ENCODE results near the gene ARFGEF2. TPM values are rescaled to one million over a fixed set of nuclear protein-coding genes. Genes with fewer than 3 reads are reported as not detected.
"Not testable (repeated sequence)": the region's sequence is repeated elsewhere in the genome, so short reads cannot be mapped to it uniquely, and the experiment has no call there.

Gene ARFGEF2
- total RNA-seq, 1 experiment from 2014 or later, result 30.7 TPM

DNA sequence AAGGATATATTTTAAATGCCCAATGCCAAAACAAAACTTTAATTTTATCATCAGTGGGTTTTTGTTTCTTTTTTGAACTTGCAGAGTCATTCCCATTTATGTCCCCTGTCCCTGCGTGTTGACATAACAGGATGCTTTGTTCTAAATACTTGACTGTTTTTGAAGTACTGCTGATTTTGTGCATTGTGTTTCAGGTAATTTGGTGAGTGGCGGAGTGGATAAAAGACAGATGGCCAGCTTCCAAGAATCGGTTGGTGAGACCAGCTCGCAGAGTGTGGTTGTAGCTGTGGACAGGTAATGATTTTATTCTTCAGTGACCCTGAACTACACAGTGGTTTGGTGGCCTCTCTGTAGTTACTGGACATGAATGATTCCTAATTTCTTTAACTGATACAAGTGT is 74.1 kb downstream of the ARFGEF2 start:
- DNase-seq (ENCODE audit: low spot score), result no peak

DNA sequence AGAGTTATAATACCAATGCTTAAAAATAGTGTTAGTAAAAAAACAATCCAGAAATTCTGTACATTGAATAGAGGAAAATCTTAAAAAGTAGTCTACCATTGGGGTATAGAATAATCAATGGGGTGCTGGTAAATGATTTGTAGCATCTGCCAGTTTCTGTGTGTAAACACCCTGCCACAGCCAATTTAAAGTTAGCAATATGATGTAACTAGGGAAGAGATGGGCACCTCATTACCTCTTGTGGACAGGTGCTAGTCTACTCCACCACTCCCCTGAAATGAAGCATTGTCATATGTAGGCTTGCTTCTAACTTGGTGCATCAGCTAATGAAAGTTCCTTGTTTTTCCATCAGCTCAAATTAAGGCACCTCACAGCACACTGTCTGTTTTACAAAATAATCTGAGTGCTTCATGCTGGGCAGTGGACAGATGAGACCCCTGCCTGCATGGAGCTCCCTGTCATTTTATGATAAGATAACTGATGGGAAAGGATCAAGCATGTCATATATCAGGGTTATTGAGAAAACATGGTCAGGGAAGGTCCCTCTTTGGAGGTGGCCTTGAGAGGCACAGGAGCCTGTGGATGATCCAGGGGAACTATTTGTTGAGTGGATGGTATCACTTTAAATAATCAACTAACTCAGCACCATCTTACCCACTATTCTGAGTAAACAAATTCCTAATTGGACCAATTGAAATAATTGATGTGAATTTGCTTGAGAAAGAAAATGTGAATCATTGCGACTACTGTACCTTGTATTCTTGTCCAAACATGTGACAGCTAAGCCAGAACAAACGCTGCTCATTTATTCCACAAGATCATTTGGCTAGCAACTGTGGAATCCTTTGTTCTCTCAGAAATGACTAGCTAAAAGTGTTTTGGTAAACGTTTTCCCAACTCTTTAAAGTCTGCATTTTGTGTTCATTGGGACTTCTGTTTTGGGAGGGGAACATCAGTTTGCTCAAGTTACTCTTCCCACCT is 78.7 kb downstream of the ARFGEF2 start:
- no peak for DNase-seq (ENCODE audit: low spot score)

DNA sequence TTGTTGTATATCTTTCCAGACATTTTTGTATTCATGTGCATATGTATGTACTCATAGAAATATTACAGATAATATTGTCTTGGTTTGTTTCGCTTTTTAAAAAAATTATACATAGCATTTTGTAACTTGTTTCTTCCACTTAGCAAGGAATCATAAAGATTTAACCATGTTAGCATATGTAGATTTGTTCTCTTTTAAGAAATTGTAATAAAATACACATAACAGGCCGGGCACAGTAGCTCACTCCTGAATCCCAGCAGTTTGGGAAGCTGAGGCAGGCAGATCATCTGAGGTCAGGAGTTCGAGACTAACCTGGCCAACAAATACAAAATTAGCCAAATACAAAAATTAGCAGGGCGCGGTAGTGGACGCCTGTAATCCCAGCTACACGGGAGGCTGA is 80.2 kb downstream of the ARFGEF2 start:
- no peak for DNase-seq (ENCODE audit: low spot score)

DNA sequence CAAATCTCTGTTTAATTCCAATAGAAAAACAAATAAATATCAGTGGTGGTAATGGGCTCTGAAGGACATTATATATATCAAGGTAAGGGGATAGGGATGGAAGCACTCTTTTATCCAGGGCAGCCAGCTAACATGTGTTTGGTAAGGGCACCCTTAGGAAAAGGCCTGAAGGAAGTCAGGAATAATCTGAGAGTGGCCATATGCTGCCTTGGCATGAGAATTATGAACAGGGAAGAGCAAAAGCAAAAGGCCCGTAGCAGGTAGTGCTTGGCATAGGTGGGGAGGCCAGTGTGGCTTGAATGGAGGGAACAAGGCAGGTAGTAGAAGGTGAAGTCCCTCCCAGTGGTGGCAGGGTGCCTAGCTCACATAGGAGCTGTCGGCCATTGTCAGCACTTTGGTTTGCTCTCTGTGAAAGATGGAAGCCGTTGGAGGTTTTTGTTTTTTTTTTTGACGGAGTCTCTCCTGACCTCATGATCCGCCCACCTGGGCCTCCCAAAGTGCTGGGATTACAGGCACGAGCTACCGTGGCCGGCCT is 85.0 kb downstream of the ARFGEF2 start:
- DNase-seq (ENCODE audit: low spot score), result no peak

DNA sequence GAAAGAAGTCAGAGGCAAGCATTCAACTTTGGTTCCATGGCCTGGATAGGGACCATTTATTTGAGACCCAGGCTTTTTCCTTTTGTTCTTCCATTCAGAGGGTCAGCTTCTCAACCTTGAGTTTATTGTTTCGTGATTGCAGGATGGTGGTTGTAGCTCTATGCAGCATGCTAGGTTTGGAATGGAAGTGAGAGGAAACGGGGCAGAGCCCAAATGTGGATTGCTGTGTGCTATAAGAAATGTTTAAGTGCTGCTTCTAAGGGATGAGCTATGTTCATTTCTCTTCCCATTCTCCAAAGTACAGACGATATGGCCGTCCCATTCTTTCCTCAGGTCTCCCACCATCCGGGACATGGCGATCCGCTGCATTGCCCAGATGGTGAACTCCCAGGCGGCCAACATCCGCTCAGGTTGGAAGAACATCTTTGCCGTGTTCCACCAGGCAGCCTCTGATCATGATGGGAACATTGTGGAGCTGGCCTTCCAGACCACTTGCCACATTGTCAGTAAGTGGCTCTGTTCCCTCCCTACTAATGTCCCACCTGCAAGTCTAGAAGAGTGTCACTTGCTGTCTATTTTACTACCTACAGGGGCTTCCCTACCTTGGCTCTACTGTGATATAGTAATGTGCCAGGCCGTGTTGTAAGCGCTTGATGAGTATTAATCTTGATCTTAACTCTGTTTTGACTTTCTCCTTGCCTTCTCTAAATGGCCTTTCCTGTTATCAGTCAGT is 88.6 kb downstream of the ARFGEF2 start:
- no peak for DNase-seq (ENCODE audit: low spot score)

DNA sequence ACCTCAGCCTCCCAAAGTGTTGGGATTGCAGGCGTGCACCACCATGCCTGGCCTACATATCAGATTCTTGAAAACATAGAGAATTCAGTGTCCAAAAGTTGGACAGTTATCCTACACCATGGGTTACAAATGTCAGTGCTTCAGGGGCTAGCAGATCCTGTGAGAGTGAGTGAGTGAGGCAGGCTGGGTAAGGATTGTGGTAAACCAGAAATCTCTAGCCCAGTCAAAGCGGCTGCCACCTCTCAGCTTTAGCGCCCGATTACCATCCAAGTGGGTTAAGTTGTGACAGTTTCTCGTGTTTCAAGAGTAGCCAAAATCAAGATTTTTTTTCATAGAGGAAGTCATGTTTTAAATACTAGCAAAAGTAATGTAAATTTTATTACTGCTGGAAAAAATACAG is 102.7 kb downstream of the ARFGEF2 start:
- no peak for DNase-seq (ENCODE audit: low spot score)

DNA sequence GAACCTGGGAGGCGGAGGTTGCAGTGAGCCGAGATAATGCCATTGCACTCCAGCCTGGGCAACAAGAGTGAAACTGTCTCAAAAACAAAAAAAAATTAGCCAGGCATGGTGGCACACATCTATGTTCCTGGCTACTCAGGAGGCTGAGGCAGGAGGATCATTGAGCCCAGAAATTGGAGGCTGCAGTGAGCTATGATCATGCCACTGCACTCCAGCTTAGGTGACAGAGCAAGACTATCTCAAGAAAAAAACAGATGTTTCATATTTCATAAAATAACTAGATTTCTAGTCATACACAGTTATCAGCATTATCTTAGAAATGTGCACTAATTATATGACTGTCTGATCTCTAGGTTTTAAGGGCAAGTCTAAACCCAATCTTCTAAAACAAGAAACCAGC is 106.7 kb downstream of the ARFGEF2 start:
- DNase-seq (ENCODE audit: low spot score), result not testable (repeated sequence)

DNA sequence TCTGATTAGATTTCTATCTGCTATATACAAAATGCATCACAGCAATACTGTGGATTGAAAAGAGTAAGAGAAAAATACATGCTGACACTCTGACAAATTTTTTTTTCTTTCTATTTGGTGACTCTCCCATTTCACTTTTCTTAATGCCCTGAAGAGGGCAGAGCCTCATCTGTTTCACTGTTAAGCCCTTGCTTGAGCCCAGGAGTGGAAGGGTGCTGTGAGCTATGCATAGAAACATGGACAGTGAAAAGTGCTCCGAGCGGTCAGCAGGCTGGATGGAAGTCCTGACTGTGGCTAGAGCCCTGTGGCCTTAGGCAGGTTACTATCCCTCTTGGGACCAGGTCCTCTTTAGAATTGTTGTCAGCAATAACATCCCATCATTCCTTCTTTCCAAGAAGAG is 107.2 kb downstream of the ARFGEF2 start:
- DNase-seq (ENCODE audit: low spot score), result peak; percentile 38

DNA sequence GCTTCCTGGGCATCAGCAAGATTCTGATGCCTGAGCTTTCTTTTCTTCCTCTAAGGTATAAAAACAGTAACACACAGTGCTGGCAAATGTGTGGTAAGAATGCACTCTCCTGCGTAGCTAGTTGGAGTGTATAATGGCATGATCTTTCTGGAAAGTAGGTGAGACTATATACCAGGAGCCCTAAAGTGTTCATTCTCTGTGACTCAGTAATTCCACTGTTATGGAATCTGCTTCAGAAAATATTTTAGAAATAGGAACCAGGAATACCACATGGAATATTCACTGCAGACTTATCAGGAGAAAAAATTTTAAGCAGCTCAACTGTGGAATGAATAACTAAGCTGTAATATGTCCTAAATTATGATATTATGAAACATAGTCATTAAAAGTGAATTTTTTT is 107.7 kb downstream of the ARFGEF2 start:
- no peak for DNase-seq (ENCODE audit: low spot score)

DNA sequence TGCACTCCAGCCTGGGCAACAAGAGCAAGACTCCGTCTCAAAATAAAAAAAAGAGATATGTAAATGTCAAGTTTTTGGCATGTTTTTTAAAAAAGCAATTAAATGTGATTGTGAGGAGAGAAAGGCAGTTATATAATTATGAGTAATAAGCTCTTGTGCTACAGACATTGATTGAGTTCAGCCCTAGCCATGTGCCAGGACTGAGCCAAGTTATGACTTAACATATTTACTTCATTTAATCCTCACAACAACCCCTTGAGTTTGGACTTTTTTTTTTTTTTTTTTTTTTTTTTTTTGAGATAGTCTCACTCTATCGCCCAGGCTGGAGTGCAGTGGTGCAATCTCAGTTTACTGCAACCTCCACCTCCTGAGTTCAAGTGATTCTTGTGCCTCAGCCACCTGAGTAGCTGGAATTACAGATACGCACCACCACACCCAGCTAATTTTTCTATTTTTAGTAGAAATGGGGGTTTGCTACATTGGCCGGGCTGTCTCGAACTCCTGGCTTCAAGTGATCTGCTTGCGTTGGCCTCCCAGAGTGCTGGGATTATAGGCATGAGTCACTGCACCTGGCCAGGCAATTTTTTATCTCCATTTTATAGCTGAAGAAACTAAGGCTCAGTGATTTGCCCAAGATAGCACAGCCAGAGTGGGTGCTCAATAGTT is 109.6 kb downstream of the ARFGEF2 start:
- peak; percentile 13 for DNase-seq (ENCODE audit: low spot score)

DNA sequence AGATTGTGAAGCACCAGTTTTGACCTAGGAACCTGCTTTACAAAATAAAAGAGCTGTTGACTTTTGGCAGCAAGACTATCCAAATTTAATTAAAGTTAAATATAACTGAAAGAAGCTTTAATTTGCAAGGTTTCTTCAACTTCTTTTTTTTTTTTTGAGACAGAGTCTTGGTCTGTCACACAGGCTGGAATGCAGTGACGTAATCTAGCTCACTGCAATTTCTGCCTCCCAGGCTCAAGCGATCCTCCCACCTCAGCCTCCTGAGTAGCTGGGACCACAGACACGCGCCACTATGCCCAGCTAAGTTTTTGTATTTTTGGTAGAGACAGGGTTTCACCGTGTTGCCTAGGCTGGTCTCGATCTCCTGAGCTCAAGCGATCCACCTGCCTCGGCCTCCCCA is 110.9 kb downstream of the ARFGEF2 start:
- DNase-seq (ENCODE audit: low spot score), result no peak

DNA sequence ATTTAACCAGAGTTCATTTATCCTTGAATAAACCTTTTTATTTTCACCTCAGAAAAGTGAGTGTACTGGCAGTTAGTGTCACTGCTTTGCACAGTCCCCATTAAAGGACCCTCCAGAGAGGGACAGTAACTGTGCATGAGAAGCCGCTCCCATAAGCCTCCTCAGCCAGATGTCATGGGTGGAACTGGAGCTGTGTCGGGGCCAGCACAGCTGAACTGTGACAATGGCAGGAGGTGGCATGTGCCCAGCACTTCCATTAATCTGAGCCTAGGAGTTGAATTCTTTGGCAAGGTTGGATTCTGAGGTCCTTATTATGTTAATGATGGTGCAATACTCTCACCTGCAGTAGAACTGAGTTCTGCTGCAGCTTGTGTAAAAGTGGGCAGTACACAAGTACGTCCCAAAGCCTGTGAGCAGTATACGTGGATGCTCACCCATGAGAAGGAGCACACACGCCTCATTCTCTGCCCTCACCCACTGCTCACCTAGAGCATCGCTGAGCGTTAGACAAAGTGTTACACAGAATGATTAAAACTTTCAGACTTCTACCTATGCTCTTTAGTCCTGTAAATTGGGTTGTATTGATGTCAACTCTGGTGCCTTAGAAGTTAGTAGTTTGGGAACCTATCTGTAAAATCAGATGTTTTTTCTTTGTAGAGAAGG is 112.7 kb downstream of the ARFGEF2 start:
- no peak for DNase-seq (ENCODE audit: low spot score)

DNA sequence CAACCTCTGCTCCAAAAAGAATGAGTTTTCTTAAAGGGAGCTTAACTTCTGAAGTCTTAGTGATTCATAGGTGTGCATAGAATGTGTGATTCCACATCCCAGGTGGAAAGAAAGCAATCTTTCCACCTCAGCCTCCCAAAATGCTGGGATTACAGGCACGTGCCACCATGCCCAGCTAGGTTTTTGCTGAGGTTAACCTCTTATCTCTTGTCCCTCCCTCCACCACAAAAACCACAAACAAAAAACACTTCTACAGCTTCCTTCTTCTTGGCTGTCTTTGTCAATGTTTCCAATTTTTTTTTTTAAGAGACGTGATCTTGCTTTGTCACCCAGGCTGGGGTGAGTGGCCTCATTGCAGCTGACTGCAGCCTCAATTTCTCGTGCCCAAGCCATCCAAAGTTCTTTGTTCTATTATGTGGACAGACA is 116.5 kb downstream of the ARFGEF2 start:
- peak; percentile 55 for DNase-seq (ENCODE audit: low spot score)

DNA sequence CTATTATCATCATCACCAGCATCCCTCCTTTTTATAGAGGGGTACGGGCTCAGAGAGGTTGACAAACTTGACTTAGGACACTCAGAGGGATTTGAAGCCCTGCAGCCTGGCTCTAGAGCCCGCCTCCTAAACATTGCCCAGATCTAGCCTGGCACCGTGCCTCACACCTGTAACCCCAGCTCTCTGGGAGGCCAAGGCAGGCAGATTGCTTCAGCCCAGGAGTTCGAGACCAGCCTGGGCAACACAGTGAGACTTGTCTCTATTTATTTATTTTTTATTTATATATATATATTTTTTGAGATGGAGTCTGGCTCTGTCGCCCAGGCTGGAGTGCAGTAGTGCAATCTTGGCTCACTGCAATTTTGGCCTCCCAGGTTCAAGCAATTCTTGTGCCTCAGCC is 118.3 kb downstream of the ARFGEF2 start:
- DNase-seq (ENCODE audit: low spot score), result no peak

DNA sequence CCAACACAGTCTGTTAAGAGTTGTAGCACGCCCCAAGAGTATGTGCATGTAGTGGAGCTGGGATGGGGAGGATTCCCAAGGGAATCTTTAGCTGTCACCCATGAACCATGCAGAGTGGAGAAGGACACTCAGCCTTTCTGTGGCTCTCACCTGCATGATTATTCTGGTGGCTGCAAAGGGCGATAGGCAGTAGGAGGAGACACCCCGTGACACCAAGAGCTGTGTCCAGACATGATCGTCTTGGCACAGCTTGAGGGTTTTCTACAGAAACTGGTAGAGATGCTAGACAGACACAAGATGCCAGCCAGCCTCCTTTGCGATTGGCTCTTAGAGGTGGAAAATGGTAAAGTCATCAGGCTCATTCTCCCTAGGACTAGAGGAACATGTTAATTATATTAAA is 121.5 kb downstream of the ARFGEF2 start:
- DNase-seq (ENCODE audit: low spot score), result no peak

DNA sequence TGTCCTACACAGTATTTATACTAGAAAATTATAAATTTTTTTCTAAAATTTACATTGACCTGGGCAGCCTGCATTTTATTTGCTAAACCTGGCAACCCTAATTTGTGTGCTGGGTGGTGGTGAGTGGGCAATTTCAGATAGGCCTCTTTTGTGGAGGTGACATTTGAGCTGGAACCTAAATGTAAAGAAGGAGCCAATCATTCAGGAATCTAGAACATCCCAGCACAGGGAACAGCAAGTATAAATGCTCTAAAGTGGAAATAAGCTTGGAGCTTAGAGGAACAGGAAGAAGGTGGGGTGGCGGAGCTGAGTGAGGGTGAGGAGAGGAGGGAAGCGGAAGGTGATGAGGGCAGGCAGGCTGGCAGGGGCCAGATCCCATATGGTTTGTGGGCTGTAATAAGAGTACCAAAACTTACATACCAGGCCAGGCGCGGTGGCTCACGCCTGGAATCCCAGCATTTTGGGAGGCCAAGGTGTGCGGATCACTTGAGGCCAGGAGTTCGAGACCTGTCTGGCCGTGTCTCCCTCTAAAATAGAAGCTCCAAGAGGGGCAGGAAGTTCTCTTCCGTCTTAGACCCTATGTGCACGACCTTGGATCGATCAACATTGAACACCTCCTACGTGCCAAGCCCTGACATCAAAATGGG is 124.1 kb downstream of the ARFGEF2 start:
- DNase-seq (ENCODE audit: low spot score), result no peak

DNA sequence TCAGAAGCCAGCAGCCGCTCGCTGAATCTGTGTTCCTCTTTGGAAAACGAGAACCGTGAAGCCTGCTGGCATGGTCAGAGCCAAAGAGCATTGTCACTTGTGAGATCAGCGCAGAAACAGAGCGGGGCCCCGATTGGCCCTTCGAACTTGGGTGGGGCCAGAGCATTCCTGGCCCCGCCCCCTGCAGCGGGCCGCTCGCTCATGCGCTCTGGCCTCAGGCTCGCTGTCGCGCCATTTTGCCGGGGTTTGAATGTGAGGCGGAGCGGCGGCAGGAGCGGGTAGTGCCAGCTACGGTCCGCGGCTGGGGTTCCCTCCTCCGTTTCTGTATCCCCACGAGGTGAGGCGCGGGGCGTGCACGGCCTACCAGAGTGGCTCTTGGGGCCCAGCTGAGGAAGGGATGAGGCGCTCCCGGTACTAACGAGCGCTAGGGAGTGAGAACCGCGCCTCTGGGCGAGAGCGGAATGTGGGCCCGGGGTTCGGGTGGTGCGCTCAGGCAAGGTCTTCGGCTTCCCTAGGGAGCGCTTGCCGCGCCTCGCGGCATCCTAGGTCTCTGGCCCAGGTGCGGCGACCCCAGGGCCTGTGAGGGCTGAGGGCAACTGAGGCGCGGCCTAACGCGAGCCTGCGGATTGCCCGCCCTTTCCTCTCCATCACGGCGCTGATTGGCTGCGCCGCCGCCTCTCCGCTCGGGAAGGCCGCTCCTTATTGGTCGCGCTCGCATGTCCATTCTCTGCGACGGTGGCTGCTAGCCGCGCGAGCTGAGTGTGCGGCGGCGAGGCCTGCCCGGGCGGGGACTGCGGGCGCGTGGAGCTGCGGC is 124.8 kb downstream of the ARFGEF2 start, which contains the start of gene CSE1L:
CSE1L (plus strand) TSS at position 226 of the 814 bp plus-strand sequence. CDS start 12,152 bp downstream, outside the sequence.
- peak; percentile 93 for DNase-seq (ENCODE audit: low spot score)

DNA sequence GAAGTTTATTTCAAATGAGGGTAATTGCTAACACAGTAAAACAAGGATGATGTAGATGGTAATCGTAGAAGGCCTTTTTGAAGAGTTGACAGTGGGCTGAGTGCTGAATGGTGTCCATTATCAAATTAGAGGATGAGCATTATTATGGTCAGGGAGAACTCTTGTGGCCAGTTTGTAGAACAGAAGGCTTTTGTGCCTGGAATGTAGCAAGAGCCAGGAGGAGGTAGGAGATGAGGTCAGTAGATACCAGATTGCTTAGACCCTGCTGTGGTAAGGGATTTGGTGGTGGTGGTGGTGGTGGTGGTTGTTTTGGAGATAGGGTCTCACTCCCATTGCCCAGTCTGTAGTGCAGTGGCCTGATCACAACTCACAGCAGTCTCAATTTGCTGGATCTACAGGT is 130.8 kb downstream of the ARFGEF2 start:
- no peak for DNase-seq (ENCODE audit: low spot score)

DNA sequence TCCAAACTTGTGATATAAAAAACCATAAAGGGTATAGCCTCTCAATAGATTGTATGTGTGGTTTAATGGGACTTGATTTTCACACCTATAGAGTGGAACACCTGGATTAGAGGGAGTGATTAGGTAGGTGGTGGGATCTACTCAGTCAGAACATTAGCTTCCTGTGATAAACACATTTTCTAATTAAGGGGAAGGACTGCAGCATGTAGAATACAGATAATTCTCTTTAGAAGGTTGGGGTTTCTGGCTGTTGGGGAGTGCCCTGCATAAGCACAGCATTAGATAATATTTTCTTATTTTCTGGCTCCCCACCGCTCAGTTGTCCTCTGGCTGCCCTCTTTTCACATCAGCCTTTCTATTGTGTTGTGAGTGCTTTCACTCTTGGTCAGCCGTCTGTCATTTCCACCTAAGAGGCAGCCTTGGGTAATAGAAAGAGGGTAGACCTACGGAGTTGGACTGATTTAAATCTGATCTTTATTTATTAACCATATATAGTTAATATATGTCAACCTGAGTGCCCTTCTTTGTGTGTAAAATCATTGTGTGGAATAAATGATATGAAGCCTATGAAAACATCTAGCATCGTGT is 132.6 kb downstream of the ARFGEF2 start:
- DNase-seq (ENCODE audit: low spot score), result no peak

DNA sequence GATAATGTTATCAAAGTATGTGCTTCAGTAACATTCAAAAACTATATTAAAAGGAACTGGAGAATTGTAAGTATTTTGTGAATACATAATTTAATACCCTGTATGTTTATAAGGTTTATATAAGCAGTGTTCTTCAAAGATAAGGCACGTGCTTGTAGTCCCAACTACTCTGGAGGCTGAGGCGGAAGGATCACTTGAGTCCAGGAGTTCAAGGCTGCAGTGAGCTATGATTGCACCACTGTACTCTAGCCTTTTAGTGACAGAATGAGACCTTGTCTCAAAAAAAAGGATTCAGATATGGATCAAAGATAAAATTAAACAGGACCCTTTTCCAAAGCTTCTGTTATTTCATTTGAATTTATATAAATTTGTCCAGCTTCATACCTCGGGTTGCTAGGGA is 141.8 kb downstream of the ARFGEF2 start:
- no peak for DNase-seq (ENCODE audit: low spot score)

All from A172 (cell line).